ENCODE results near the gene THSD7A. TPM values are rescaled to one million over a fixed set of nuclear protein-coding genes. Genes with fewer than 3 reads are reported as not detected.

Gene THSD7A
- total and polyA plus RNA-seq, 9 of the 15 experiments (the other 6 are each of a cell fraction or from before 2014, with no cell fraction given), result 0.01 to 0.02 TPM; not detected in 7

DNA sequence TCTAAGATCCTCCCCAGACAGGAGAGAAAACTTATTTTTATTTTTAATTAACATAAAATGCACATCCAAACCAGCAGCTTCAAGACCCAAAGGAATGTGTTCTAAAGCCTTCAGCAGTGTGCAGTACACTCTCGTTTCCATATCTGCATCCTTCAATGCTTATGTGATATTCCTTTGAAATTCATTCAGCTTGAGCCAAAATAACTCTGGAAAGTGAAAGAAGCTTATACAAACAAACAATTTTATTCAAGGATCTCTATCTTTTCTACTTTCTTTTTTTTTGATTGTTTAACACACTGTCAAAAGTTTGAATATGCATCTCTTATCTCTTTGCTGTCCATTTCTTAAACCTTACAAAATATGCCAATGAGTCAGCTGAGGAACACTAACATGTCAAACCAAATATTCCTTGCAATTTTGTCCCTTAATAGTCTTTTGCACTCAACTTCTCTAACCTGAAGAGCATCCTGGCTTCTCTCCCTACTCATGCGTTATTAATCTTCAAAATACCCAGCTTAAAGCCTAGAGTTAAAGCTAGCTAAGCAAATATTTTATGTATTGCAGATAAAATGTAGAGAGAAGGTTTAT, 124.3 kb downstream of the THSD7A start:
- intact Hi-C loops (cut with micrococcal nuclease) (no loop called here), in situ Hi-C loops (cut with MboI) (no loop called here)
- WGBS (ENCODE audit: insufficient coverage, low coverage, missing lambda C conversion rate), result 0% methylated on average over 2 of the region's 2 CpGs
- H3K27ac ChIP-seq (ENCODE audit: extremely low read depth, low read depth, low read length), result no peak overlapping the region
- BruUV-seq (replicated peaks), result no TSS peak
- H3K9me3 ChIP-seq (replicated peaks; ENCODE audit: control insufficient read depth, insufficient read depth, low read depth, low read length), result peaks cover 2% of the 10 kb centered on the region; the same call in 1 of the 2 replicates
- CTCF ChIA-PET (ENCODE audit: low intra/inter-chr PET ratio), result no interaction called here
- no peak overlapping the region for H3K9ac ChIP-seq (ENCODE audit: insufficient read depth in 1 of 2, low read depth in 2 of 2, low read length in 2 of 2)
- ATAC-seq, result no peak
- H3K9me1 ChIP-seq (ENCODE audit: control insufficient read depth, insufficient read depth, low read length), result no peaks in the 10 kb centered on the region
- DNase-seq (ENCODE audit: extremely low read depth in 1 of 4, low spot score in 3 of 4), result no peak
- POLR2A ChIA-PET, result no interaction called here
- H3K4me3 ChIP-seq, result no peak overlapping the region
- H3K79me2 ChIP-seq (ENCODE audit: control insufficient read depth, insufficient read depth, low read length), result no peaks in the 10 kb centered on the region
- no peaks in the 10 kb centered on the region for H4K20me1 ChIP-seq (replicated peaks; ENCODE audit: control insufficient read depth, insufficient read depth, low read length)
- H3K4me1 ChIP-seq (replicated peaks in 1 of 2; ENCODE audit: control insufficient read depth in 2 of 2, insufficient read depth in 2 of 2, low read length in 2 of 2), result no peaks in the 10 kb centered on the region
- H3K4me2 ChIP-seq (ENCODE audit: insufficient read depth, low read length), result no peak overlapping the region
- no peak overlapping the region for H2AFZ ChIP-seq (ENCODE audit: low read depth, low read length)
- FAIRE-seq, result no peak
- H3K36me3 ChIP-seq (ENCODE audit: control insufficient read depth, insufficient read depth, low read length), result no peaks in the 10 kb centered on the region
- H3K27me3 ChIP-seq (ENCODE audit: control insufficient read depth in 2 of 2, insufficient read depth in 2 of 2, low read length in 2 of 2), result no peaks in the 10 kb centered on the region
- TF ChIP-seq, protein P1, sequence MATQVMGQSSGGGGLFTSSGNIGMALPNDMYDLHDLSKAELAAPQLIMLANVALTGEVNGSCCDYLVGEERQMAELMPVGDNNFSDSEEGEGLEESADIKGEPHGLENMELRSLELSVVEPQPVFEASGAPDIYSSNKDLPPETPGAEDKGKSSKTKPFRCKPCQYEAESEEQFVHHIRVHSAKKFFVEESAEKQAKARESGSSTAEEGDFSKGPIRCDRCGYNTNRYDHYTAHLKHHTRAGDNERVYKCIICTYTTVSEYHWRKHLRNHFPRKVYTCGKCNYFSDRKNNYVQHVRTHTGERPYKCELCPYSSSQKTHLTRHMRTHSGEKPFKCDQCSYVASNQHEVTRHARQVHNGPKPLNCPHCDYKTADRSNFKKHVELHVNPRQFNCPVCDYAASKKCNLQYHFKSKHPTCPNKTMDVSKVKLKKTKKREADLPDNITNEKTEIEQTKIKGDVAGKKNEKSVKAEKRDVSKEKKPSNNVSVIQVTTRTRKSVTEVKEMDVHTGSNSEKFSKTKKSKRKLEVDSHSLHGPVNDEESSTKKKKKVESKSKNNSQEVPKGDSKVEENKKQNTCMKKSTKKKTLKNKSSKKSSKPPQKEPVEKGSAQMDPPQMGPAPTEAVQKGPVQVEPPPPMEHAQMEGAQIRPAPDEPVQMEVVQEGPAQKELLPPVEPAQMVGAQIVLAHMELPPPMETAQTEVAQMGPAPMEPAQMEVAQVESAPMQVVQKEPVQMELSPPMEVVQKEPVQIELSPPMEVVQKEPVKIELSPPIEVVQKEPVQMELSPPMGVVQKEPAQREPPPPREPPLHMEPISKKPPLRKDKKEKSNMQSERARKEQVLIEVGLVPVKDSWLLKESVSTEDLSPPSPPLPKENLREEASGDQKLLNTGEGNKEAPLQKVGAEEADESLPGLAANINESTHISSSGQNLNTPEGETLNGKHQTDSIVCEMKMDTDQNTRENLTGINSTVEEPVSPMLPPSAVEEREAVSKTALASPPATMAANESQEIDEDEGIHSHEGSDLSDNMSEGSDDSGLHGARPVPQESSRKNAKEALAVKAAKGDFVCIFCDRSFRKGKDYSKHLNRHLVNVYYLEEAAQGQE (IDR thresholded peaks at IDR 0.05; ENCODE audit: borderline replicate concordance), result no peak
- TF ChIP-seq, protein P1 (CRISPR knock-in tag; IDR thresholded peaks at IDR 0.05; ENCODE audit: low read depth), result no peak
- TF ChIP-seq DNMT1 (IDR thresholded peaks at IDR 0.05) (no peak), ADNP (tag; IDR thresholded peaks at IDR 0.05) (no peak), PHF21A (IDR thresholded peaks at IDR 0.05; ENCODE audit: borderline replicate concordance, low read depth) (no peak), JUNB (CRISPR knock-in tag; conservative IDR thresholded peaks at IDR 0.05) (no peak), RUNX1 (IDR thresholded peaks at IDR 0.05; ENCODE audit: low read depth) (no peak), HDAC6 (IDR thresholded peaks at IDR 0.05; ENCODE audit: low read depth, low read length) (no peak), MED1 (CRISPR knock-in tag; IDR thresholded peaks at IDR 0.05; ENCODE audit: borderline replicate concordance) (no peak), ZBED1 (IDR thresholded peaks at IDR 0.05) (no peak)
- TF ChIP-seq, protein P2, sequence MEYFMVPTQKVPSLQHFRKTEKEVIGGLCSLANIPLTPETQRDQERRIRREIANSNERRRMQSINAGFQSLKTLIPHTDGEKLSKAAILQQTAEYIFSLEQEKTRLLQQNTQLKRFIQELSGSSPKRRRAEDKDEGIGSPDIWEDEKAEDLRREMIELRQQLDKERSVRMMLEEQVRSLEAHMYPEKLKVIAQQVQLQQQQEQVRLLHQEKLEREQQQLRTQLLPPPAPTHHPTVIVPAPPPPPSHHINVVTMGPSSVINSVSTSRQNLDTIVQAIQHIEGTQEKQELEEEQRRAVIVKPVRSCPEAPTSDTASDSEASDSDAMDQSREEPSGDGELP (CRISPR knock-in tag; IDR thresholded peaks at IDR 0.05; ENCODE audit: borderline replicate concordance), result no peak
- TF ChIP-seq, protein P3, sequence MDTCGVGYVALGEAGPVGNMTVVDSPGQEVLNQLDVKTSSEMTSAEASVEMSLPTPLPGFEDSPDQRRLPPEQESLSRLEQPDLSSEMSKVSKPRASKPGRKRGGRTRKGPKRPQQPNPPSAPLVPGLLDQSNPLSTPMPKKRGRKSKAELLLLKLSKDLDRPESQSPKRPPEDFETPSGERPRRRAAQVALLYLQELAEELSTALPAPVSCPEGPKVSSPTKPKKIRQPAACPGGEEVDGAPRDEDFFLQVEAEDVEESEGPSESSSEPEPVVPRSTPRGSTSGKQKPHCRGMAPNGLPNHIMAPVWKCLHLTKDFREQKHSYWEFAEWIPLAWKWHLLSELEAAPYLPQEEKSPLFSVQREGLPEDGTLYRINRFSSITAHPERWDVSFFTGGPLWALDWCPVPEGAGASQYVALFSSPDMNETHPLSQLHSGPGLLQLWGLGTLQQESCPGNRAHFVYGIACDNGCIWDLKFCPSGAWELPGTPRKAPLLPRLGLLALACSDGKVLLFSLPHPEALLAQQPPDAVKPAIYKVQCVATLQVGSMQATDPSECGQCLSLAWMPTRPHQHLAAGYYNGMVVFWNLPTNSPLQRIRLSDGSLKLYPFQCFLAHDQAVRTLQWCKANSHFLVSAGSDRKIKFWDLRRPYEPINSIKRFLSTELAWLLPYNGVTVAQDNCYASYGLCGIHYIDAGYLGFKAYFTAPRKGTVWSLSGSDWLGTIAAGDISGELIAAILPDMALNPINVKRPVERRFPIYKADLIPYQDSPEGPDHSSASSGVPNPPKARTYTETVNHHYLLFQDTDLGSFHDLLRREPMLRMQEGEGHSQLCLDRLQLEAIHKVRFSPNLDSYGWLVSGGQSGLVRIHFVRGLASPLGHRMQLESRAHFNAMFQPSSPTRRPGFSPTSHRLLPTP (IDR thresholded peaks at IDR 0.05; ENCODE audit: borderline replicate concordance, extremely low read depth, insufficient read length), result no peak
